ENCODE data around the gene TBC1D2. TPM values are rescaled to one million over a fixed set of nuclear protein-coding genes. Genes with fewer than 3 reads are reported as not detected.

Gene TBC1D2
- total and polyA plus RNA-seq, 4 donors: 2.8 to 5.1 (median 3.7) TPM

DNA sequence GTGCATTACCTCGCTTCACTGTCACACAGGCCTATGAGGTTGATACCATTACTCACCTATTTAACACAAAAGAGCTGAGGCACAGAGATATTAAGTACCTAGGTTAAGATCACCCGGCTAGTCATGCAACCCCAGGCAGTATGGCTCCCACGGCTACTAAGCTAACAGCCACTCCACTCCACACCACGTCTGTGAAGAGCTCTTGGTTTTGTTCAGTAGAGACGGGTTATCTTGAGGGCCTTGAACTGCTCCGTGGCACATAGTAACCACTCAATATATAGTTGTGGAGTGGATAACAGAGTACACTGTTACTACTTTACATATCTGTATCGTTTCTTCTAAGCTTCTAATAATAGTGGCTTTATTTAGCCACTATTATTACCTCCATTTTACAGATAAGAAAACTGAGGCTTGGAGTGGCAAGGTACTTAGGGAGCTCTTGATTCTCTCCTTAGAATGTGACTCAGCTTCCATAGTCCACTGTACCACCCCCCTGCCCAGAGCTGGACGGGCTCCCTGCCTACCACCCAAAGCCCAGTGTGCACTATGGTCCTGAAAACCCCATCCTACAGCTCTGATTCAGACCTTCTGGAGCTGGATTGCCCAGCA is 62.0 kb downstream of the TBC1D2 start:
- Histone ChIP-seq H3K27me3 (ENCODE audit: control insufficient read depth in 4 of 4, insufficient read depth in 4 of 4, low read length in 3 of 4) (no peaks in the 10 kb centered on the region), H3K9me3 (ENCODE audit: control insufficient read depth in 4 of 4, low read length in 3 of 4) (no peaks in the 10 kb centered on the region), H3K9ac (ENCODE audit: low read depth in 1 of 2, low read length in 2 of 2) (peak overlapping the region in 1 of 2 donors; percentile 43), H3K4me3 (ENCODE audit: low read depth in 1 of 3, low read length in 3 of 3) (peak overlapping the region; percentile 70 to 80 (median 72)), H3K27ac (ENCODE audit: low read depth in 1 of 2, low read length in 2 of 2) (peak overlapping the region; percentile 80 to 81), H3K4me1 (ENCODE audit: control insufficient read depth in 4 of 4, insufficient read depth in 4 of 4, low read length in 3 of 4) (peaks cover 0 to 22% (median 7%) of the 10 kb centered on the region in 4 donors), H3K36me3 (ENCODE audit: control insufficient read depth in 4 of 4, insufficient read depth in 3 of 4, low read depth in 1 of 4, low read length in 3 of 4) (no peaks in the 10 kb centered on the region)
- 66% methylated on average over 8 of the region's 8 CpGs for WGBS
- DNase-seq (ENCODE audit: low spot score): no peak
- TF ChIP-seq, protein P1, sequence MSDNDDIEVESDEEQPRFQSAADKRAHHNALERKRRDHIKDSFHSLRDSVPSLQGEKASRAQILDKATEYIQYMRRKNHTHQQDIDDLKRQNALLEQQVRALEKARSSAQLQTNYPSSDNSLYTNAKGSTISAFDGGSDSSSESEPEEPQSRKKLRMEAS (IDR thresholded peaks at IDR 0.05): no peak
- TF ChIP-seq FOXA2 (IDR thresholded peaks at IDR 0.05): no peak
- TF ChIP-seq HNF4G (IDR thresholded peaks at IDR 0.05): no peak
- TF ChIP-seq EGR1 (IDR thresholded peaks at IDR 0.05; ENCODE audit: low read depth in 2 of 2): no peak
- TF ChIP-seq, protein P2, sequence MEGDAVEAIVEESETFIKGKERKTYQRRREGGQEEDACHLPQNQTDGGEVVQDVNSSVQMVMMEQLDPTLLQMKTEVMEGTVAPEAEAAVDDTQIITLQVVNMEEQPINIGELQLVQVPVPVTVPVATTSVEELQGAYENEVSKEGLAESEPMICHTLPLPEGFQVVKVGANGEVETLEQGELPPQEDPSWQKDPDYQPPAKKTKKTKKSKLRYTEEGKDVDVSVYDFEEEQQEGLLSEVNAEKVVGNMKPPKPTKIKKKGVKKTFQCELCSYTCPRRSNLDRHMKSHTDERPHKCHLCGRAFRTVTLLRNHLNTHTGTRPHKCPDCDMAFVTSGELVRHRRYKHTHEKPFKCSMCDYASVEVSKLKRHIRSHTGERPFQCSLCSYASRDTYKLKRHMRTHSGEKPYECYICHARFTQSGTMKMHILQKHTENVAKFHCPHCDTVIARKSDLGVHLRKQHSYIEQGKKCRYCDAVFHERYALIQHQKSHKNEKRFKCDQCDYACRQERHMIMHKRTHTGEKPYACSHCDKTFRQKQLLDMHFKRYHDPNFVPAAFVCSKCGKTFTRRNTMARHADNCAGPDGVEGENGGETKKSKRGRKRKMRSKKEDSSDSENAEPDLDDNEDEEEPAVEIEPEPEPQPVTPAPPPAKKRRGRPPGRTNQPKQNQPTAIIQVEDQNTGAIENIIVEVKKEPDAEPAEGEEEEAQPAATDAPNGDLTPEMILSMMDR (IDR thresholded peaks at IDR 0.05; ENCODE audit: low read depth, low read length, missing input control): no peak
- TF ChIP-seq JUND (IDR thresholded peaks at IDR 0.05): no peak
- TF ChIP-seq, protein P3, sequence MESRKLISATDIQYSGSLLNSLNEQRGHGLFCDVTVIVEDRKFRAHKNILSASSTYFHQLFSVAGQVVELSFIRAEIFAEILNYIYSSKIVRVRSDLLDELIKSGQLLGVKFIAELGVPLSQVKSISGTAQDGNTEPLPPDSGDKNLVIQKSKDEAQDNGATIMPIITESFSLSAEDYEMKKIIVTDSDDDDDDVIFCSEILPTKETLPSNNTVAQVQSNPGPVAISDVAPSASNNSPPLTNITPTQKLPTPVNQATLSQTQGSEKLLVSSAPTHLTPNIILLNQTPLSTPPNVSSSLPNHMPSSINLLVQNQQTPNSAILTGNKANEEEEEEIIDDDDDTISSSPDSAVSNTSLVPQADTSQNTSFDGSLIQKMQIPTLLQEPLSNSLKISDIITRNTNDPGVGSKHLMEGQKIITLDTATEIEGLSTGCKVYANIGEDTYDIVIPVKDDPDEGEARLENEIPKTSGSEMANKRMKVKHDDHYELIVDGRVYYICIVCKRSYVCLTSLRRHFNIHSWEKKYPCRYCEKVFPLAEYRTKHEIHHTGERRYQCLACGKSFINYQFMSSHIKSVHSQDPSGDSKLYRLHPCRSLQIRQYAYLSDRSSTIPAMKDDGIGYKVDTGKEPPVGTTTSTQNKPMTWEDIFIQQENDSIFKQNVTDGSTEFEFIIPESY (IDR thresholded peaks at IDR 0.05): no peak
- no peak for TF ChIP-seq YY1 (IDR thresholded peaks at IDR 0.05)
- TF ChIP-seq NR2F2 (IDR thresholded peaks at IDR 0.05): no peak
- TF ChIP-seq HNF4A (conservative IDR thresholded peaks at IDR 0.05): no peak
- TF ChIP-seq GABPA (IDR thresholded peaks at IDR 0.05 in 1 of 2, conservative IDR thresholded peaks at IDR 0.05 in 1 of 2): no peak
- TF ChIP-seq, protein P4, sequence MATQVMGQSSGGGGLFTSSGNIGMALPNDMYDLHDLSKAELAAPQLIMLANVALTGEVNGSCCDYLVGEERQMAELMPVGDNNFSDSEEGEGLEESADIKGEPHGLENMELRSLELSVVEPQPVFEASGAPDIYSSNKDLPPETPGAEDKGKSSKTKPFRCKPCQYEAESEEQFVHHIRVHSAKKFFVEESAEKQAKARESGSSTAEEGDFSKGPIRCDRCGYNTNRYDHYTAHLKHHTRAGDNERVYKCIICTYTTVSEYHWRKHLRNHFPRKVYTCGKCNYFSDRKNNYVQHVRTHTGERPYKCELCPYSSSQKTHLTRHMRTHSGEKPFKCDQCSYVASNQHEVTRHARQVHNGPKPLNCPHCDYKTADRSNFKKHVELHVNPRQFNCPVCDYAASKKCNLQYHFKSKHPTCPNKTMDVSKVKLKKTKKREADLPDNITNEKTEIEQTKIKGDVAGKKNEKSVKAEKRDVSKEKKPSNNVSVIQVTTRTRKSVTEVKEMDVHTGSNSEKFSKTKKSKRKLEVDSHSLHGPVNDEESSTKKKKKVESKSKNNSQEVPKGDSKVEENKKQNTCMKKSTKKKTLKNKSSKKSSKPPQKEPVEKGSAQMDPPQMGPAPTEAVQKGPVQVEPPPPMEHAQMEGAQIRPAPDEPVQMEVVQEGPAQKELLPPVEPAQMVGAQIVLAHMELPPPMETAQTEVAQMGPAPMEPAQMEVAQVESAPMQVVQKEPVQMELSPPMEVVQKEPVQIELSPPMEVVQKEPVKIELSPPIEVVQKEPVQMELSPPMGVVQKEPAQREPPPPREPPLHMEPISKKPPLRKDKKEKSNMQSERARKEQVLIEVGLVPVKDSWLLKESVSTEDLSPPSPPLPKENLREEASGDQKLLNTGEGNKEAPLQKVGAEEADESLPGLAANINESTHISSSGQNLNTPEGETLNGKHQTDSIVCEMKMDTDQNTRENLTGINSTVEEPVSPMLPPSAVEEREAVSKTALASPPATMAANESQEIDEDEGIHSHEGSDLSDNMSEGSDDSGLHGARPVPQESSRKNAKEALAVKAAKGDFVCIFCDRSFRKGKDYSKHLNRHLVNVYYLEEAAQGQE (IDR thresholded peaks at IDR 0.05): no peak
- TF ChIP-seq, protein P5, sequence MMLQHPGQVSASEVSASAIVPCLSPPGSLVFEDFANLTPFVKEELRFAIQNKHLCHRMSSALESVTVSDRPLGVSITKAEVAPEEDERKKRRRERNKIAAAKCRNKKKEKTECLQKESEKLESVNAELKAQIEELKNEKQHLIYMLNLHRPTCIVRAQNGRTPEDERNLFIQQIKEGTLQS (IDR thresholded peaks at IDR 0.05): no peak
- no peak for TF ChIP-seq TAF1 (conservative IDR thresholded peaks at IDR 0.05)
- no peak for TF ChIP-seq SP1 (IDR thresholded peaks at IDR 0.05)

Data from liver (tissue), 9 donors.